NCI-H345 (cell line): ENCODE results near the gene SPATC1L.
"Not testable (repeated sequence)": the region's sequence is repeated elsewhere in the genome, so short reads cannot be mapped to it uniquely, and the experiment has no call there.

Experiments used
- DNase-seq: peaks from one replicate; lab custom pipeline; 2025; lab: John Stamatoyannopoulos, UW

The SPATC1L gene

DNA sequence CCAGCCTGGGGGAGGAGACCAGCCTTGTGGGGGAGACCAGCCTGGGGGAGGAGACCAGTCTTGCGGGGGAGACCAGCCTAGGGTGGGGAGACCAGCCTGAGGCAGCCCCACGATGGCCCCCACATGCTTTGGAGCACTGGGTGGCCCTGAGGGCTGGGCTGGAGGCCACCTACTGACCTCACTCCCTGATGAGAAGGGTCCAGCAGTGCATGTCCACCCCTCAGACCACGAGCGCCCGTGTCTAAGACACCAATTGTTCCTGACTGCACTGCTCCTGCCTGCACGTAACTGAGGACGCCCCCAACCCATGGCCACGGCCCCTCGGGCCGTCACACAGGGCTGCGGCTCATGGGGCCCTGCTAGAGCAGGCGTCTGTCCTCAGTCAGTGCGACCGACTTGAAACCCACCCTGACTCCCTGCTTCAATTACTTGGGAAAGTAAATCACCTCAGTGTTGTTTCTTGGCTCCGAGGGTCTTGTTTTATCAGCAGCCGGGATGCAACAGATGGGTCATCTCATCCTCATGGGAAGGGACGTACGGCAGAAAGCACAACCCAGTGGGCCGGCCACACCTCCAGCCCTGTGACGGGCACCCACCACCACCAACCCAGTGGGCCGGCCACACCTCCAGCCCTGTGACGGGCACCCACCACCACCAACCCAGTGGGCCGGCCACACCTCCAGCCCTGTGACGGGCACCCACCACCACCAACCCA, at the start of gene SPATC1L:
SPATC1L (minus strand) TSS at position 550 of the 715 bp plus-strand sequence. CDS start 1,643 bp downstream, outside the sequence.
- DNase-seq, result peak; percentile 79

DNA sequence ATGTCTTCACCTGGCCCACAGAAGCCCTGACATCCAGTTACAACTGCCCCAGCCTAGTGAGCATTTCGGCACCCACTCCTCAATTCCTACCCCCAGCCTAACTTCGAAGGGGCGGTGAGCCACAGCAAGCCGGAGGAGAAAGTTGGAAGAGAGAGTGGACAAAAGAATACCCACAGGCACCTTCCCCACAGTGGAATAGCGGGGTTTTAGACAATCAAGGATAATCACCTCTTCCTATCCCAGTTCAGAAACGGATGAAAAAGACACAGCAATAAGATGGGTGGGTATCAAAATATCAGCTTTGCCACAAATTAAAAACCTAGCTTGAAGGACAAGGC, 45.6 kb upstream of the SPATC1L start:
- DNase-seq, result no peak

DNA sequence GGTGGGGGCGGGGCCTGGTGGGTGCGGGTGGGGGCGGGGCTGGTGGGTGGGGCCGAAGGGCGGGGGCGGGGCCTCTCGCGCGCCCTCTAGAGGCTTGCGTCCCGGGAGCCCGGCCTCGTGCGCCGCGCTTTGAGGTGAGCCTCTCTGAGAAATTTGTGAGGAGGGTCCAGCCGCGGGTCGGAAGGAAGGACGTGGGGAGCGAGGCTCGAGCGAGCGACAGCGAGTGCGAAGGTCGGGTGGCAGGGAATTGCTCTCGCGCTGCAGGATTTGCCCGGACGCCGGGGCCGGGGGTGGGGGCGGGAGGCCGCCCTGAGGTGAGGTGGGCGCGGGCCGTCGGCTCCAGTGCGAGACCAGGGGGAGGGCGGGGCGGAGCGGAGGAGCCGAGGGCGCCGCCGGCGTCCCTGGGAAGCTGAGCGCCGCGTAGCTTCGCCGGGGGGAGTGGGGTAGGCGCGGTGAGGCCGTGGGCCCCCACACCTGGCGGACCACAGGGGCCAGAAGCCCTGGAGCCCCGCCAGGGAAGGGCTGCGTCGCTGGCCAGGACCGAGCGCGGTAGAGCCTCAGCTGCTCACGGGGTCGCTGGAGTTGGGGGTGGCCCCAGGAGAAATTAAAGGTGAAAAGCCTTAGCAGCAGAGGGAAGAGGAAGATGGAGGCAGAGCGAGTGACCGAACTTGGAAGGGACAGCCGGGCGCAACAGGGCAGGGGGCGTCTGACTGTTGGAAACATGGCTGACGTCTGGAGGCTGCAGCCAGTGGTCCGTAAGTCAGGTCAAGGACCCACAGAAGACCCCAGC, 45.1 kb upstream of the SPATC1L start:
- DNase-seq, result peak; percentile 80

DNA sequence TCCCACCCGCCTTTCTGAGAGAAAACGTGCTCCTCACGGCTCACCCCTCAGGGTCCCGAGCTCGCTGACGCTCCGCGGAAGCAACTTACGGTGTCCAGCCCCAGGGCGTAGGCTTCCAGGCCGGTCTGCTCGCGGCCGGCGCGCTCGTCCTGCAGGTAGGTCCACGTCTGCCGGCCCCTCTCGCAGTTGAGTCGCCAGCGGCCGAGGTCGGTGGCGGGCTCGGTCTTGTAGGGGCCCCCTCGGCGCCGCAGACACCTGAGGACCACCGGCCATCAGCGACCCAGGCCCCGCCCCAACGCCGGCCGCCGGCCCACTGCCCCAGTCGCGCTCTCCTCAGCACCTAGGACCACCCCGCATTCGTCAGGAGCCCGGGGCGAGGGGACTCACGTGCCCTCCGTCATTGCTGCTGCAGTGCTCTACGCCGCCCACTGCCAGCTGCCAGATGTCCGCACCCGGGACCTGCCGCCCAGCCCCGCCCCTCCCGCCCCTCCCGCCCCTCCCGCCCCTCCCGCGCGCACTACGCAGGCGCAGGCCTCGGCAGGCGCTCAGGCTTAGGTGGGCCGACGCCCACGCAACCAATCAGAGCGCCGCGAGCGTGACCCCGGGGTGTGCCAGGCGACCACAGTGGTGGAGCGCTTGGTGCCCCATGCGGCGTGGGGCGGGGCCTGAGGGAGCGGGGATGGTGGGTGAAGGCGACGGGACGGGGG, 44.2 kb upstream of the SPATC1L start, which contains the start of gene LSS:
LSS (minus strand) TSS at position 430 of the 707 bp plus-strand sequence; CDS start at position 401, 29 bp downstream.
- DNase-seq, result peak; percentile 99

DNA sequence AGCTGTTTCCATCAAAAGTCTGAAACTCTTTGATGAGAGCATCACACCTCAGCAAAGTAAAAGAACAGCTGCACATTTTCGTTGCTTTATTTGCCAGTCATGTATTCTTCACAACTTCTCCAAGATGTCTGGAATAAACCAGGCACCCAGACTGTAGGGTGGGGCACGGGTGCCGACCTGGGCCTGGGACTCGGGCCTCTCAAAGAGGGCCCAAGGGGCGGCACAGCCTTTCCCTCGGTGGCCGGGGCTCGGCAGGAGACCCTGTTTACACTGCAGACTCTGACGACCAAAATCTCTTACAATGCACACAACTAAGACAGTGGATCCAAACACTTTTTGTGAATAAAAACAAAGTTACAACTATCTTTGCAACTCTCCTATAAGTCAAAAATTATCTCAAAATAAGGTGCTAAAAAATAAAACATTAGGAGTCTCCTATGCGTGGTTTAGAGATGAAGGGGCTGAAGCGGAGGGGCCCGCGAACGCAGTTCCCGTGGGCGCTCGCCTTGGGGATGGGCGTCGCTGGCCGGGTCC, 43.6 kb upstream of the SPATC1L start:
- DNase-seq, result no peak

DNA sequence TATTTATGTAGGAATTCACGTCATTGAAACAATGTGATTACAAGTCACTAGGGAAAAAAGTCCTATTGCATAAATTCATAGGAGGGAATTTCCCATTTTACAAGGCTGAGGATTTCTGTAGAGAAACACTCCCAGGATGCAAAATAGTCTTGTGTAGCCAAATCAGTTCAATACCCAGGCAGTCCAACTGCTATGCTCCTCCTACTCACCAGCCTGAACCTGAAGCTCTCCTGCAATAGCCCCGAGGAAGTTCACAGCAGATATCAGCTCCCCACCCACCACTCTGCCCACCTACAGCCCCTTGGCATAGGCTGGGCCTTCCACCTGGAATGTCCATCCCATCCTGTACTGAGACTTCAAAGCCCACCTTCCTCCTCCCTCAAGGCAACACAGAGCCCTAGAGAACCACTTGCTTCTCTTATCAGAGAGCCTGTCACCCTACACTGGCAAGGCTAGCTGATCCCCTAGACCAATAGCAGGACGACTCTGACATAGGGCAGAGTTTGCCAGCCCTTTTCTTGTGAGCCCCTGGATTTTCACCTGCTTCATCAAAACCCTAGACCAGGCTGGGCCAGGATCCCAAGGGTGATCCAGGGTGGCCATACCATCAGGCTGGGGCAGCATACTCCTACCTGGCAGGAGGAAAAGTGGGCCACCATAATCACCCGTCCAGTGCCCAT, 42.8 kb upstream of the SPATC1L start:
- no peak for DNase-seq

DNA sequence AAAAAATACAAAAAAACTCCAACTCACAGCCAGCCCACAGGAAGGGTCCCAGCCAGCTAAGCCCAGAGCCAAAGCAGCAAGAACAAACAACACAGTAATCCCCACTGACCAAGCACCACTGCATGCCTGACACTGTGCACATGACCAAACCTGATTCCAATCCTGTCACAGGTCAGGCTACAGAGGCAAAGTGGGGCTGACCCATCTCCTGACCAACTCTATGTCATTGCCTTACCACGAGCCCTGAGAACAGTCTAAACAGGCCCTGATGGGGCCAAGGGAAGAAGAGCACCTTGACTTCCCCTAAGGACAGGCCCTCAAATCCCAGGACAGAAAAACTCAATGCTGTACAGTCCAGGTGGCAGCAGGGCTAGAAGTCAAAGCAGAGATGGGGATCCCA, 41.9 kb upstream of the SPATC1L start:
- DNase-seq, result no peak

DNA sequence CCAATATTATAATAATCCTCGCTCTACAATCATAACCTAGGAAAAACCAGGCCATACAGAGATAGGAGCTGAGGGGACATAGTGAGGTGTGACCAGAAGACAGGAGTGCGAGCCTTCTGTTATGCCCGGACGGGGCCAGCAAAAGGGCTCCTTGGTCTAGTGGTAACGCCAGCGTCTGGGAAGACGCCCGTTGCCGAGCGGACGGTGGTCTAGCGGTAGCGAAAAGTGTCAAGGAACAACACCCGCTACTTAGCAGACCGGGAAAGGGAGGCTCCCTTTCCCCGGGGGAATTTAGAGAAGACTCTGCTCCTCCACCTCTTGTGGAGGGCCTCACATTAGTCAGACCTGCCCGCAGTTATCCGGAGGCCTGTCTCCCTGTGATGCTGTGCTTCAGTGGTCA, 39.4 kb upstream of the SPATC1L start:
- not testable (repeated sequence) for DNase-seq

DNA sequence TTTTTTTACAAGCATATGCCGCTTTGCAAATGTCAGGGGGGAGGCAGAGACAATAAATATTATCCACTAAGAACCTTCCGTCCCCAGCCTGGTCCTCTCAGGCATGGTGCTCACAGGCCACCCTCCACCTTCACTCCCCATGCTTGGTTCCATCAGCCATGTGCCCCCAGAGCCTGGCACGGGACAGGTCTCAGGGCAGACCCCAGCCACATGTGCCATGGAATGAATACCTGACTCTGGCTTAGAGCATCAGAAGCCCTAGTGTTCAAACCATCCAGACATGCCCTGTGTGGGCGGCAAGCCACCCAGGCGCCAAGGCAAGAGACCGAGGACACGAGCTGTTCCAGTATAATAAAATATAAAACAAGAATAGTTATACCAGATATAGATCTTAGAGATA, 39.0 kb upstream of the SPATC1L start:
- DNase-seq, result no peak

DNA sequence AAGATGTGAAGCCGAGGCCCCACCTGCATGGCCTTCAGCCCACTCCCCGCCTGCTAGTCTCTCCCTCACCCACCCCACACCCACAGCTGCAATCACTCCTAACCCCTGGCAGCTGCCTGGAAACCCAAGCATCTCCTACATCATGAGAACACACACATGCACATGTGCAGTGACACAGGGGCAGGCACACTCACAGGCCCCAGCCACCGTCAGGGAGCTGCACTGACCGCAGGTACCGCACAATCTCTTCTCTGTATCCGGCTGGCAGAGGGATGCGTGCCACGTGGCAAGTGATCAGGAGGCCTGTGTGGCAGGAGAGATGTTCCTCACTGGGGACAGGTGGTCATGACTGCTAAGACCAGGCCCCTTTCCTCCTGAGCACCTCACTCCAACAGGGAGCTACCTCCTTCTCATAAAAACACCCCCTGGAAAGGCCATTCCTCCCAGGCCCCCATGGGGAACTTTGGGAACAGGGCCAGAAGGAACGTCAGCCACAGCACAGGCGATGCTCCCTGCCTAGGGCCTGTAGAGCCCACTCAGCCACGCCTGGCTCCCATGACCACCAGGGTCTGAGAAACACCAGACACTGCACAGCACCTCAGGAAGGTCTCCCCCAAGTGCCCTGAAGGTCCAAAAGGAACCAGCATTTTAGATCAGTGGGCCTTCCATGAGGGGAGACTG, 38.3 kb upstream of the SPATC1L start:
- no peak for DNase-seq

DNA sequence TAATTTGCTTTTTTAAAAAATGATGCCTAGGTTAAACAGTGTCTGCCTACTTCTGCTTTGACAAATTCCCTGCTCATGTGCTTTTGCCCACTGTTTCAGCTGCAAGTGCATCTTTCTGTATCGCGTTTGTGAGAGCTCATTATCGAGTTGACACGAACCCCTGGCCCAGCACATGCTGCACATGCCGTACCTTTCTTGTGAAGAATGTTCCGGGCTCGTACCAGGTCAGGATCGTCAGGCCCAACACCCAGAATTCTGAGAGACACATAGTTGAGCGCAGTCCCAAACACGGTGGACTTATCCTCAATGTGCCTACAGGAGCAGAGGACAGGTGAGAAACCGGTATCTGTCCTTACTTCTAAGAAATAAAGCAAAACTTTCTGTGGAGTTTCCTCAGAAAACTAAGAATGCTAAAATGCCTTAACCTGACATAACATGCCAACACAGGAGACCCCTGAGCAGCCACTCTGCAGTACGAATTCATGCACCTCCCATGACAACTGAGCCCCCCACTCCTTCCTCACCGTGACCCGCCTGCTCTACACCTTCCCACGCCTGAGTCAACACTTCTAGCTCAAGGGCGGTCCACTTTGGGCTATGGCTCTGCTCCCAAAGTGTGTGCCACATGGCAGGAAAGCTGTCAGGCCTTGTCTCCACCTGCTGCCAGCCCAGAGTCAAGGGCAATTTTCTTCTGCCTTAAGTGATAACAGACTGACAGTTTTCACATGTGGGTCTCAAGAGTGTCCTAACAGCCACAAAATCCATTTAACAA, 37.6 kb upstream of the SPATC1L start:
- DNase-seq, result no peak

DNA sequence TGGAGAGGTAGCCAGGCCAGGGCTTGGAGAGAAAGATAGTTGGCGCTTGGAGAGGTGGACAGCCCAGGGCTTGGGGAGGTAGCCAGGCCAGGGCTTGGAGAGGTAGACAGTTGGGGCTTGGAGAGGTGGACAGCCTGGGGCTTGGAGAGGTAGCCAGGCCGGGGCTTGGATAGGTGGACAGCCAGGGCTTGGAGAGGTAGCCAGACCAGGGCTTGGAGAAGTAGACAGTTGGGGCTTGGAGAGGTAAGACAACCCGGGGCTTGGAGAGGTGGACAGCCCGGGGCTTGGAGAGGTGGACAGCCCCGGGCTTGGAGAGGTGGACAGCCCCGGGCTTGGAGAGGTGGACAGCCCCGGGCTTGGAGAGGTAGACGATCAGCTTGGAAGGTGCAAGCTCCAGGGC, 36.6 kb upstream of the SPATC1L start:
- DNase-seq, result no peak

DNA sequence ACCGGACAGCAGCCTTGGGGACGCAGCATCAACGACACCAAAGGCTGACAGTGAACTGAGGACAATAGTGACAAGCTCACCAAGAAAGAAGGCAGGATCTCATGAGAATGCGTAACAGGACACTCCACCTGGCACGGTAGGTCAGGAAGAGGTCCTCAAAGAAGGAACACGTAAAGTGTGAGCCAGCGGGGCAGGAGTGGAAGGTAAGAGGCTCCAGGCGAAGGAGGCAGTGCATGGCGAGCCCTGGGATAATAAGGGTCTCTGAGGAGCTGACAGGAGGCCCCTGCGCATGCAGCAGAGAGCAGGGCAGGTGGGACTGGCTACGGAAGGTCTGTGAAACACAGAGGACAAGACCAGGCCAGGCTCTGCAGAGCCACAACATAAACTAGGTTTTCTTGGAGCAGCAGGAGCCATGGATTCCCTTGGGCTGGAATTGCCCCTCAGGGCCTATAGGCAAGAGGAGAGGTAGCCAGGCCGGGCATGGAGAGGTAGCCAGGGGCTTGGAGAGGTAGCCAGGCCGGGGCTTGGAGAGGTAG, 36.1 kb upstream of the SPATC1L start:
- no peak for DNase-seq

DNA sequence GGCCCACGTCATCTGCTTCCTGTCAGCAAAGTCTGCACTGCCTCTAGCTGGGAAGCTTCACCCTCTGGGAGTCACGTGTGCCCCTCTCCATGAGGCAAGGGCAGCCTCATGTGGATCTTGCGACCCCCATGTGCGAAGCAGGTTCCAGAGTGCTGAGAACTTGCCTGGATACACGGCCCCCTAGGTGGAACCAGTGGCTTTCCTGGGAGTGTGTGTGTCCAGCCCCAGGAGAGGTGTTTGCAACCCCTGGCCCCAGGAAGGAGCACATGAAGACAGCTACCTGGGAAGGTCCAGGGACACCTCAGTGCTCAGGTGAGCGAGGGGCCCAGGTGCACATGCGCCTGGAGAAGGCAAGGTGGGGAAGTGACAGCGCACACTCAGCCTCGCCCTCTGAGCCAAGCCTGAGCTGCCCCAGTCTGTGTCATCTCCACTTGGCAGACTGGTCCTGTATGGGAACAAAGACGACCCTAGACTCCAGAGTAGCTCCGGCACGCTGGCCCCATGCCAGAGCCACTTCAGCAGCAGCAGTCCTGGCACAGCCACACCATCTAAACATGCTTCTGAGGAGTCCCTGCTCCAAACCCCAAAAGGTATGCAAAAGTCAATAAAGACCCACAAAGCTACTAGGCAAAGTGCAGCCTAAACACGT, 35.5 kb upstream of the SPATC1L start:
- peak; percentile 85 for DNase-seq

DNA sequence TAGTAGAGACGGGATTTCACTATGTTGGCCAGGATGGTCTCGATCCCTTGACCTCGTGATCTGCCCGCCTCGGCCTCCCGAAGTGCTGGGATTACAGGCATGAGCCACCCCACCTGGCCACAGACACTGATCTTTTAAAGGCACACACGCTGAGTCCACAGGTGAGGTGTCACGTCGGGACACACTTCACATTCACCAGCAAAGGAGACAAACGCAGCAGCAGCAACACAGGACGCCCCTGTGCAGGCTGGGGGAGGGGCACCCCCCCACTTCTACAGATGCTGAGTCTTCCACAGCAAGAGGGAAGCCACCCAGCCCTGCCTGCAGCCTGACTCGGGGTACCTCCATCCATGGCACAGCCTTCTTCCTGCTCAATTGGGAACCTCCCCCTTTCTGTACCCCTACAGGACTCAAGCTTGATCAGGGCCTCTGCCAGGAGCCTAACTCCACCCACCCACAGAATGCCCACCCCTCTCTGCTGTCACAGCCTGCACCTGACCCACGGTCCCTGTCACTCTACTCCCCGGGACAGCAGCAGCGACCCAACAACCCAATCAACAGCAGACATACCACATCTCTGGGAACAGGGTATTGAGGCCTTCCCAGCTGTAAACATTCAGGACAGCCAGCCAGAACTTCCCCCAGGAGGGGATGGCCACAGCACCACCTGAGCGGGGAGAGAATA, 34.8 kb upstream of the SPATC1L start:
- no peak for DNase-seq

DNA sequence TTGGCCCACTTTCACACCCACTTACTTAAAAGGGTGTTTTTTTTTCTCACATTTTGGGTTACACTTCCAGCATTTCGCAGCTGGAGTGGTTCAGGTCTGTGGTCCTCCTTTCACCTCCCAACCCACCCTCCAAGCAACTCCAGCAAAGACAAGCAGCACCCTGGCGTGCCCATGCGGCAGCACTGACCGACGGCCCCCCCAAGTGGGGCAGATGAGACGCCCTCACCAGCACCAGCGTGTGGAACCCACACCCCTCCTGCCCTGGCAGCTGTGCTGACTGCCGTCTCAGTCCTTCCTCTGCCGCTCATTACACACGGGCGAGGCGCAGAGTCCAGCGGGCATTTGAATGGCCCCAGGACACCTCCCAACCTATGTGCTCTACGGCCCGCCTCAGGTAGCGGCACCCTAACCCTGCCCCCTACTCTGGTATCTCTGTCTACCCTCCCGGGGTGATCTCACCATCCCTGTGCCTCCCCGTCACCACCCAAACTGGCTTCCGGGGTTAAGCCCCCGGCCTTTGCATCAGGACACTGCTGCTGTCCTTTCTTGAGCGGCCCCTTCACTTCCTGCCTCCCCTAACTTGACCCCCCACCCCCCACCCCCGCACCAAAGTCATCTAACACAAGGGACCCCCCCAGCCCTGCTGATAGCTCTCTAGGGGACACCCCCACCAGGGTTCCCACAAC, 33.4 kb upstream of the SPATC1L start:
- no peak for DNase-seq

DNA sequence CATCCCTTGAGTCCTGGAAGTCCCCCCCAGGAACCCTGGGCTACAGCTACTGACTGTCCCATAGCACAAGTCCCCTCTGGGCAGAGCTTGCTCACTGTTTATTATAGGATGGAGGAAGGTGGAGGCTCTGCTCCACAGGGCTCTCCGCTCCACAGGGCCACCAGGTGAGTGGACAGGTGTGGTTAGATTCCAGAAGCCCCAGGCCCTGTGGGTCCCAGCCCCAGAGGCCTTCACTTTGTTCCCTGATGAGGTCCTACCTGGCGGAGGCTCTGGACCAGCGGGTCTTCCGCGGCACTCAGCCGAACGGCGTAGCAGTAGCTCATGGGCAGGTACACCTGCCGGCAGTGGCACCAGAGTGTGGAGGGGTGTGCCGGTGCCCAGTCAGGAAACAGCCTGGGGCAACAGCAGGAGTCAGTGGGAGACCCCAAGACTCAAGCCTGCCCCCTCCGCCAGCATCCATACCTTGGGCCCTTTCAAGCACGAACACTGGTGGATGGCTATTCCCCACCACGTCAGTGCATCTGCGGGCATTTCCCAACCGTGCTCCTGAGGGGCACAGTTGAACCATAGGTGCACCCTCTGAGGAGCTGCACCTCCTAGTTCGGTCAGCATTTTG, 32.0 kb upstream of the SPATC1L start:
- no peak for DNase-seq
